Adipose tissue (tissue), 3 donors: Measurements from ENCODE around the gene HOXA3. TPM values are rescaled to one million over a fixed set of nuclear protein-coding genes. Genes with fewer than 3 reads are reported as not detected.

ENCODE experiments used
- H3K27ac ChIP-seq: one replicate; pipeline ENCODE4 v1.5.1; 2013; ENCODE audit warnings: low read depth, low read length
- WGBS, 3 donors: extraction: QIAGEN DNeasy Blood & Tissue Kit; methylation state at CpG; one replicate each; pipeline ENCODE4 v1.1.7; 2013; 5-methylcytosine and 5-hydroxymethylcytosine counted together
- polyA plus RNA-seq, 3 donors: library from polyadenylated mRNA; stranded (reverse); fragments of 200-250 nt; gene quantifications; one replicate each; pipeline ENCODE4 v1.2.3, GENCODE V29; 2013
- donor health status: healthy with polysubstance abuse.
- donor health status: Bipolar disorder and iron deficiency.
- donor health status: healthy.

Gene HOXA3
- polyA plus RNA-seq, 3 donors, result 0.86 to 7.4 (median 4.6) TPM

GRCh38 chr7:27113991-27114769, 38.2 kb downstream of the HOXA3 start:
- H3K27ac ChIP-seq, result peak overlapping the region; percentile 51
- WGBS, 3 donors, result 11 to 55% (median 39%) methylated on average over 18 to 26 of the region's 26 CpGs

DNA sequence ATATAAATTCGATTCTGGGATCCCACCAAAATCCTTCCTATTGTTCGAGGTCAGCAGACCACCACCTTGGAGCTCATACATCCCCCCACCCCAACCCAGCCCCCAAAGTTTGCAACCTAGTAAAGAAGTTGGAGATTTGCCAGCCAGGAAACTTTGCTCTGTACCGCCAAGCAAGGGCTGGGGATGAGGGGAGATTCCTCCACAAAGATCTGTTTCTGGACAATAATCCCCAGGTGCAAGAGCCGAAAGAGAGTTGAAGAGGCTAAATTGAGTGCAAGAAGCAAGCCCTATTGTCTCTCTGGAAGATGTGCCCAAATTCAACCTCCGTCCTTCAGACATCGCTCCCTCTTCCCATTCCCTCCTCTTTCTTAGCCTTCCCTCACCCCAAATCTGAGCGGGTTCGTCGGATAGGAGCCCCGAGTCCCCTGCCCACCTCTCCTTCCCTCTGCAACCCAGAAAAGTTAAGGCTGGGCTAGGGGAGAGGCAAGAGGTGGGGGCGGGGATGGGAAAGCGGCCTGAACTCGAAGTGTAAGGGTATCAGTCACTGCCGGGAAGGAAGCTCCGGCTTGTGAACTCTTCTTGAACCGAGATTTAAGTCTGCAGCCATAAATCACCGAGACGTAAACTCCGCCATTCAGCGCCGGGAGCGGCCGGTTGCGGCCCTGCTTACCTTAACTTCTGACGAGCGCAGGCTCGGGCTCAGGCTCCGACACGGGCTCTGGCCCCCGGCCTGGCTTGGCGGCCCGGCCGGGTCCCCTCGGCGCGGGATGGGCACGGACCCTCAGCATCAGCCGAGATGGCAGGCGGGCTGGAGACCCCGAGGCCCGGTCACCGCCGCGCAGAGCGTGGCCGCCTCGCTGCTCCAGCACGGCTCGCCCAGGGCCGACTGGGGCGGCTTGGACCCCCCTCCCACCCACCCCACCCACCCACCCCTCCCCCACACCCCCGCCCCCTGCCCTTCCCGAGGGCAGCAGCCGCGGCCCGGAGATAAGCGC, 39.1 kb downstream of the HOXA3 start:
- 12 to 44% (median 42%) methylated on average over 40 to 57 of the region's 57 CpGs for WGBS, 3 donors
- H3K27ac ChIP-seq, result peak overlapping the region; percentile 79

- H3K27ac ChIP-seq, result no peak overlapping the region
- 32 to 41% (median 41%) methylated on average over 4 of the region's 4 CpGs for WGBS, 3 donors
These were observed 40.0 kb downstream of the HOXA3 start for GRCh38 chr7:27112361-27112760.

DNA sequence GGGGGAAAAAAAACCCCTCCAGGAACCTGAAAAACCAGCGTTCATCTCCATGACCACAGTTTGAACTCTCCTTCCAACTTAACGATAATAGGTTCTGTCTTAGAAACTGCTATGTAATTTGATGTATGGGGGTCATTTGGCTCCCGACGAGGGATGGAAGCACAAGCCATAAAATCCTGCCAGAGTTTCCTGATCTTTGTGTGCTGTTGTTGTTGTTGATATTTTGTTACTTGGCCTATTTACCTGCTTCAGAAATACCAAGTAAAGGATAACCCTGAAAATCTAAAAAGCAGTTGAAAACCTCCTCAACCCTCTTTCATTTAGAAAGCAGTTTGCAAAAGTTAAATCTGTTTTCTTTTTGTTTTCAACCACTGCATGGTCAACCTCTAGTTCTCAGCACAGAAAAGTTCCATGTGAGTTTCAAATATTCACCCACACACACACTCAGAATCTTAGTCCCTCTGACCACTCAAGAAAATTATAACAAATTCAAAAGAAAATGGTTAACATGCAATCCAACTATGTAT, 40.6 kb downstream of the HOXA3 start:
- WGBS, 3 donors, result 13 to 40% (median 38%) methylated on average over 4 of the region's 4 CpGs
- peak overlapping the region; percentile 91 for H3K27ac ChIP-seq

DNA sequence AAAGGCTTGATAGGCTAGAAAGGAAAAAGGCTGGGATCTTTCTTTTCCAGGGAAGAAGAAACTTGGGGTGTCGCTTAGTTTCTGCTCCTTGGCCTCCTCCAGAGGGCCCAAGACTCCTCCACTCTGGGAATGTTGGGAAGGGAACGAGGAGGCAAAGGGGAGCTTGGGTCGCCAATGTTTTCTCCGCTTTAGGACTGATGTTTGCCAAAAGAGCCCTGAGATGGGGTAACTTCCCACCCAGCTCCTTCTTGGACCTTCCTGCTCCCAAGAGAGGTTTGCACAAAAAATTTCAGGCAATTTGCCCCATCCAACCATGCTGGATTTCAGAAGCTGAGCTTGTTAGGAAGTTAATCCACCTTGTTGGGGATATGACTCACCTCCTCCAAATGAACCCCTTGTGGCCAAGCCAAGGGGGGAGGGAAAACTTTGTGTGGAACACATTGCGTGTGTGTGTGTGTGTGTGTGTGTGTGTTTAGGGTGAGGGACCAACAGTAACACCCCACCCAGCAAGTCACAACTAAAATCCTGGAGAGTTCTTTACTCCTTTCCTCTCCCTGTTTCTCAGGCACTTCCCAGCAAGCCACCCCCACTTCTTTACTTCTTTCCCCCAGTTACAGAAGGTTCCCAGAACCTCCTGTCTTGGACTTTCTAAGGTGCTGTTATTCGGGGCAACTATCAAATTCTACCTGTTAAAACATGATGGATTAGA, 41.2 kb downstream of the HOXA3 start:
- peak overlapping the region; percentile 82 for H3K27ac ChIP-seq
- WGBS, 3 donors, result 21 to 48% (median 33%) methylated on average over 6 of the region's 6 CpGs

GRCh38 chr7:27110186-27111031, 42.0 kb downstream of the HOXA3 start:
- WGBS, 3 donors, result 23 to 63% (median 59%) methylated on average over 64 to 66 of the region's 66 CpGs
- peak overlapping the region; percentile 82 for H3K27ac ChIP-seq

- 68 to 89% (median 81%) methylated on average over 4 of the region's 4 CpGs for WGBS, 3 donors
- H3K27ac ChIP-seq, result peak overlapping the region; percentile 77
These were observed 42.8 kb downstream of the HOXA3 start for GRCh38 chr7:27109466-27110185.

- 11 to 48% (median 39%) methylated on average over 37 to 41 of the region's 41 CpGs for WGBS, 3 donors
These were observed 43.8 kb downstream of the HOXA3 start for GRCh38 chr7:27108390-27109127.

GRCh38 chr7:27107391-27108381, 44.7 kb downstream of the HOXA3 start:
- WGBS, 3 donors, result 26 to 48% (median 43%) methylated on average over 47 of the region's 47 CpGs

More at GRCh38 chr7:27108390-27109127, 43.8 kb downstream of the HOXA3 start:
- peak overlapping the region; percentile 77 for H3K27ac ChIP-seq

GRCh38 chr7:27106901-27107240, 45.5 kb downstream of the HOXA3 start:
- H3K27ac ChIP-seq, result peak overlapping the region; percentile 86
- WGBS, 3 donors, result 21 to 53% (median 36%) methylated on average over 14 of the region's 14 CpGs

More at GRCh38 chr7:27107391-27108381, 44.7 kb downstream of the HOXA3 start:
- H3K27ac ChIP-seq, result peak overlapping the region; percentile 77

DNA sequence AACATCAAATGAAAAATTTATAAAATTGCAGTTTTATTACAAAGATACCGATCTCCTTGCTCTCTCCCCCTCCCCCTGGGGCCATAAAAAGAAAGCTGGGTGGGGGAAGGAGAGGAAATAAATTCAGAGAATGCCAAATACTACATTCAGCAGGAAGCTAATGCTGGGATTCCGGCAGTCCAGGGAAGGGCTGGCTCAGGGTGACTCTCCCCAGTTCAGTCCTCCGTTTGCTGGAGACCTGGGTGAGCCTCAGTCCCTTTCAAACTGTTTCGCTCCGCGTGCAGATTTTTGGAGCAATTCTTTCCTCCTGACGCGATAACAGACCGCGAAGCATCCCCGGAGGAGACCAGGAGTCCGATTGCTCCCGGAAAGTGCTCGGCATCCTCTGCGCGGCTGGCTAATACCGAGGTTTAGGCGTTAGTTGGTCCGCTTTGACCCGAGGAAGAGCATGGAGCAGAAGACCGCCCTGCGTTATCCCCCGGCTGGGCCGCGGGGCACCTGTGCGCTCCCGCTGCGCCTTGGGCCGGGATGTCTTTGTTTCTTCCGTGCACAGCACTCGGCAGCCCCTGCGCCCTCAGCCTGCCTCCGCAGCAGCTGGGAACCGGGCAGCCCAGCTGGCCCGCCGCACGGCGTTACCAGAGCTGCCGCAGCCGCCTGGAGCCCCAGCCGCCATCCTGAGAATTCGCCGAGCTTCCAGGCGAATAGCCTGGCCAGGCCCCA, 46.0 kb downstream of the HOXA3 start:
- 20 to 44% (median 43%) methylated on average over 44 of the region's 44 CpGs for WGBS, 3 donors
- H3K27ac ChIP-seq, result peak overlapping the region; percentile 86

DNA sequence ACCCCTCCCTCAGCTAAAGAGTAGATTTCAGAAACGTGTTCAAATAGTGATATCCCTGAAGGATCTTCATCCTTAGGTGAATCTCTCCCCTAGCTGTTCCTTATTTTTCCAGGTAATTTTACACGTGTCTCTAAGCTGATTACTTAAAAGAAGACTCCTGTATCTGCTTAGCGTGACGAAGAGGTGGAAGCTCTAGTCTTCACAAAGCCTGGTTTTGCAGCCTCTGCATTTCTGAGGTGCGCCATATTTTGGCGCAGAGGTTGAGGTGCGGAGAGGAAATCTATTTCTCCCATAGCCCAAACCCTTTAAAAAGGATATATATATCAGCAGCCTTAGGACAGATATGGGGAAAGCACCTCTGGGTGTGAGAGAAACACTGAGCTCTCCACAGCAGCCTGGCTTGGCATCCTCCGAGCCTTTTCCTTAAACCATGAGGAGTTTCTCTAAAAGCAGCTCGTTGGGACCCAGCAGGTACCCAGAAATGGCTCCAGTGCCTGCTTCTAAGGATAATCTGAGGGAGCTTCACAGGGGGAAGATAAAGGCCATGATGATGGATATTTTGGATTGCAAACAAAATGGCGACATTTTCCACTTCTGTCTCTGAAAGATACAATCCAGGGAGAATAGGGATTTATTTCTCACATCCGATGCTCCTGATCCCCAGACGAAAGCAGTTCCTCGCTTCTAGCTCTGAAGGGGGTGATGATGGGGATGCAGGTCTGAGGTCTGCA, 46.9 kb downstream of the HOXA3 start:
- no peak overlapping the region for H3K27ac ChIP-seq
- whole genome bisulfite sequencing, 3 donors, result 45 to 78% (median 70%) methylated on average over 13 of the region's 13 CpGs

DNA sequence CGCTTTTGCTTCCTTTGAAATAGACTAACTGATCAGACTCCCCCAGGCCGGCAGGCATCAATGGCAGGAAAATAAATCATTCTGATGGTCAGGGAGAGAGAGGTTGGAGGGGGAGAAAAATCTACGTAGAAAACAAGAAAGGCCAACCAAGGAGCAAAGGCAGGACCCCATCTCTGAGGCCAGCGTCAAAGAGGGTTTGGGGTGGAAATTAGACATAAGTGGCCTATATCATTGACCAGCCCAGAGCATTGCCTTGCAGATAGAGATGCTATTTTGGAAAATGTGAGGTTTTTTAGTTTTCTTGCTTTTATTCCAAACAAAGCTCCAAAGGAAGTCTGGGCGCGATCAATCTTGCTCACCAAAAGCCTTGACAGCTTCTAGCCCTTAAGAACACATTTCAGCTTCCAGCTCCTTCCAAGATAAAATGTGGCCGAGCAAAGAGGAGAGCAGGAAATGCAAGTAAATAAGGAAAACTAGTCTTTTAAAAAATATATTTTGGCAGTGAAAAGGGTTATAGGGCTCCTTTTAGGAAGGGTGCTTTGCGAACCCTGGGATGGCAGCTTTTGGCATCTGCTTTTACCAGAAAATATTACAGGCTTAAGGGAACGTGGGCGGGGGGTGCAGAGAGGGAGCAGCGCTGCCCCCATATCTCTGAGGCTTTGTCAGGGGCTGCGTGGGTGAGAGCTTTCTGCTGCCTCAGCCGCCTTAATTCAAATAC, 47.9 kb downstream of the HOXA3 start:
- WGBS, 3 donors, result 27 to 54% (median 47%) methylated on average over 13 of the region's 13 CpGs
- peak overlapping the region; percentile 85 for H3K27ac ChIP-seq
